ENCODE results near the gene HOXD13. TPM values are rescaled to one million over a fixed set of nuclear protein-coding genes. Genes with fewer than 3 reads are reported as not detected.
A peak's percentile ranks its signal among the peaks of the same experiment; 100 is the strongest.

Gene HOXD13
- polyA plus RNA-seq, 1 donor from 2014 or later = not detected

DNA sequence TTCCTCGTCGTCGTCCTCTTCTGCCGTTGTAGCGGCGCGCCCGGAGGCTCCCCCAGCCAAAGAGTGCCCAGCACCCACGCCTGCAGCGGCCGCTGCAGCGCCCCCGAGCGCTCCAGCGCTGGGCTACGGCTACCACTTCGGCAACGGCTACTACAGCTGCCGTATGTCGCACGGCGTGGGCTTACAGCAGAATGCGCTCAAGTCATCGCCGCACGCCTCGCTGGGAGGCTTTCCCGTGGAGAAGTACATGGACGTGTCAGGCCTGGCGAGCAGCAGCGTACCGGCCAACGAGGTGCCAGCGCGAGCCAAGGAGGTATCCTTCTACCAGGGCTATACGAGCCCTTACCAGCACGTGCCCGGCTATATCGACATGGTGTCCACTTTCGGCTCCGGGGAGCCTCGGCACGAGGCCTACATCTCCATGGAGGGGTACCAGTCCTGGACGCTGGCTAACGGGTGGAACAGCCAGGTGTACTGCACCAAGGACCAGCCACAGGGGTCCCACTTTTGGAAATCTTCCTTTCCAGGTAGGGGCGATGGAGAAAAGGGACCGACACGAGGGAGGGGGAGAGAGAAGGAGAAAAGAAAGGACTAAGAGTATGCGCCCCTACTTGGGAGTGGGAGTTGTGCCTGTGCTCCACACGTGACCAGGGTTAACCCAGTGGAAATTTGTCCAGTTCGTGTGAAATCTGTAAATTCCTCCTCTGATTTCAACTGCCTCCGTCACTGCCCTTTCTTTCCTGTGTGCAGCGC is 800 bp downstream of the HOXD13 start:
- no peaks in the 10 kb centered on the region for H3K36me3 ChIP-seq (ENCODE audit: insufficient read depth, low read length)
- no peaks in the 10 kb centered on the region for H3K9me2 ChIP-seq (ENCODE audit: insufficient read depth, low read length)
- H3F3A ChIP-seq (ENCODE audit: insufficient read depth, low read length, poor library complexity, severe bottlenecking) = no peaks in the 10 kb centered on the region
- peak overlapping the region; percentile 58 for H3K4me3 ChIP-seq (ENCODE audit: low read length)
- H4K20me1 ChIP-seq (ENCODE audit: insufficient read depth) = no peaks in the 10 kb centered on the region
- H2AFZ ChIP-seq (ENCODE audit: low read depth, low read length) = no peak overlapping the region
- TF ChIP-seq EZH2 (IDR thresholded peaks at IDR 0.05; ENCODE audit: borderline replicate concordance, insufficient read depth, low read length, poor library complexity, severe bottlenecking) (no peak), RAD21 (conservative IDR thresholded peaks at IDR 0.05) (no peak), POLR2AphosphoS5 (IDR thresholded peaks at IDR 0.05) (no peak), SMC3 (conservative IDR thresholded peaks at IDR 0.05; ENCODE audit: poor library complexity) (peak; percentile 30)
- TF ChIP-seq, protein P1, sequence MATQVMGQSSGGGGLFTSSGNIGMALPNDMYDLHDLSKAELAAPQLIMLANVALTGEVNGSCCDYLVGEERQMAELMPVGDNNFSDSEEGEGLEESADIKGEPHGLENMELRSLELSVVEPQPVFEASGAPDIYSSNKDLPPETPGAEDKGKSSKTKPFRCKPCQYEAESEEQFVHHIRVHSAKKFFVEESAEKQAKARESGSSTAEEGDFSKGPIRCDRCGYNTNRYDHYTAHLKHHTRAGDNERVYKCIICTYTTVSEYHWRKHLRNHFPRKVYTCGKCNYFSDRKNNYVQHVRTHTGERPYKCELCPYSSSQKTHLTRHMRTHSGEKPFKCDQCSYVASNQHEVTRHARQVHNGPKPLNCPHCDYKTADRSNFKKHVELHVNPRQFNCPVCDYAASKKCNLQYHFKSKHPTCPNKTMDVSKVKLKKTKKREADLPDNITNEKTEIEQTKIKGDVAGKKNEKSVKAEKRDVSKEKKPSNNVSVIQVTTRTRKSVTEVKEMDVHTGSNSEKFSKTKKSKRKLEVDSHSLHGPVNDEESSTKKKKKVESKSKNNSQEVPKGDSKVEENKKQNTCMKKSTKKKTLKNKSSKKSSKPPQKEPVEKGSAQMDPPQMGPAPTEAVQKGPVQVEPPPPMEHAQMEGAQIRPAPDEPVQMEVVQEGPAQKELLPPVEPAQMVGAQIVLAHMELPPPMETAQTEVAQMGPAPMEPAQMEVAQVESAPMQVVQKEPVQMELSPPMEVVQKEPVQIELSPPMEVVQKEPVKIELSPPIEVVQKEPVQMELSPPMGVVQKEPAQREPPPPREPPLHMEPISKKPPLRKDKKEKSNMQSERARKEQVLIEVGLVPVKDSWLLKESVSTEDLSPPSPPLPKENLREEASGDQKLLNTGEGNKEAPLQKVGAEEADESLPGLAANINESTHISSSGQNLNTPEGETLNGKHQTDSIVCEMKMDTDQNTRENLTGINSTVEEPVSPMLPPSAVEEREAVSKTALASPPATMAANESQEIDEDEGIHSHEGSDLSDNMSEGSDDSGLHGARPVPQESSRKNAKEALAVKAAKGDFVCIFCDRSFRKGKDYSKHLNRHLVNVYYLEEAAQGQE (IDR thresholded peaks at IDR 0.05; ENCODE audit: borderline replicate concordance) = no peak
- TF ChIP-seq, protein P2, sequence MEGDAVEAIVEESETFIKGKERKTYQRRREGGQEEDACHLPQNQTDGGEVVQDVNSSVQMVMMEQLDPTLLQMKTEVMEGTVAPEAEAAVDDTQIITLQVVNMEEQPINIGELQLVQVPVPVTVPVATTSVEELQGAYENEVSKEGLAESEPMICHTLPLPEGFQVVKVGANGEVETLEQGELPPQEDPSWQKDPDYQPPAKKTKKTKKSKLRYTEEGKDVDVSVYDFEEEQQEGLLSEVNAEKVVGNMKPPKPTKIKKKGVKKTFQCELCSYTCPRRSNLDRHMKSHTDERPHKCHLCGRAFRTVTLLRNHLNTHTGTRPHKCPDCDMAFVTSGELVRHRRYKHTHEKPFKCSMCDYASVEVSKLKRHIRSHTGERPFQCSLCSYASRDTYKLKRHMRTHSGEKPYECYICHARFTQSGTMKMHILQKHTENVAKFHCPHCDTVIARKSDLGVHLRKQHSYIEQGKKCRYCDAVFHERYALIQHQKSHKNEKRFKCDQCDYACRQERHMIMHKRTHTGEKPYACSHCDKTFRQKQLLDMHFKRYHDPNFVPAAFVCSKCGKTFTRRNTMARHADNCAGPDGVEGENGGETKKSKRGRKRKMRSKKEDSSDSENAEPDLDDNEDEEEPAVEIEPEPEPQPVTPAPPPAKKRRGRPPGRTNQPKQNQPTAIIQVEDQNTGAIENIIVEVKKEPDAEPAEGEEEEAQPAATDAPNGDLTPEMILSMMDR (IDR thresholded peaks at IDR 0.05; ENCODE audit: poor library complexity, severe bottlenecking) = peak; percentile 39
- no peak overlapping the region for H3K27ac ChIP-seq (ENCODE audit: low read length)
- H3K27me3 ChIP-seq (ENCODE audit: insufficient read depth, low read depth, low read length) = peaks cover 99% of the 10 kb centered on the region
- H3K79me2 ChIP-seq (replicated peaks; ENCODE audit: insufficient read depth, low read length) = no peaks in the 10 kb centered on the region
- no peaks in the 10 kb centered on the region for H3K9me3 ChIP-seq (ENCODE audit: low read length)
- no peak overlapping the region for H3K9ac ChIP-seq (ENCODE audit: low read length)
- no peak overlapping the region for H3K4me2 ChIP-seq (ENCODE audit: low read length)

DNA sequence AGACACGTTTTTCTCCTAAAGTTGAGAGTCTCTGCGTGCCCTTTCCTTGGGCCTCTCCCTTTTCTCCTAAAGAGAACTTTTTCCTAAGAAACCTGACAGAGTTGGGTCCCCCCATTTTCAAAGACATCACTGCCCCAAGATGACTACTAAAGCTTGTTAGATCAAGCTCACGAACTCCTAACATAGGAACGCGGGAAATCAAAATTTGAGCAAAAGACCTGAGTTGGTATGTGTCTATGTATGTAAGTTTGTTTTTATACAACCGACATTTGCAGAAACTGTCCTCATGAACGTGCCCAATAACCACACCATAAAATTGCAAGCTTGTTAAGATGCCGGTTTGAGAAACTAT is 1.4 kb downstream of the HOXD13 start:
- no peak overlapping the region for H2AFZ ChIP-seq (ENCODE audit: low read depth, low read length)
- H3K79me2 ChIP-seq (replicated peaks; ENCODE audit: insufficient read depth, low read length) = no peaks in the 10 kb centered on the region
- H3K9ac ChIP-seq (ENCODE audit: low read length) = no peak overlapping the region
- no peaks in the 10 kb centered on the region for H3K9me3 ChIP-seq (ENCODE audit: low read length)
- H3K27me3 ChIP-seq (ENCODE audit: insufficient read depth, low read depth, low read length) = peaks cover 99% of the 10 kb centered on the region
- no peaks in the 10 kb centered on the region for H4K20me1 ChIP-seq (ENCODE audit: insufficient read depth)
- no peak overlapping the region for H3K27ac ChIP-seq (ENCODE audit: low read length)
- TF ChIP-seq, protein P2 (IDR thresholded peaks at IDR 0.05; ENCODE audit: poor library complexity, severe bottlenecking) = no peak
- TF ChIP-seq RAD21 (conservative IDR thresholded peaks at IDR 0.05) (no peak), EP300 (conservative IDR thresholded peaks at IDR 0.05; ENCODE audit: poor library complexity, severe bottlenecking) (no peak), MXI1 (conservative IDR thresholded peaks at IDR 0.05; ENCODE audit: poor library complexity, severe bottlenecking) (no peak), SMC3 (conservative IDR thresholded peaks at IDR 0.05; ENCODE audit: poor library complexity) (no peak), POLR2AphosphoS5 (IDR thresholded peaks at IDR 0.05) (no peak), TAF1 (IDR thresholded peaks at IDR 0.05; ENCODE audit: low read depth) (no peak), EZH2 (IDR thresholded peaks at IDR 0.05; ENCODE audit: borderline replicate concordance, insufficient read depth, low read length, poor library complexity, severe bottlenecking) (no peak)
- TF ChIP-seq, protein P1 (IDR thresholded peaks at IDR 0.05; ENCODE audit: borderline replicate concordance) = no peak
- H3F3A ChIP-seq (ENCODE audit: insufficient read depth, low read length, poor library complexity, severe bottlenecking) = no peaks in the 10 kb centered on the region
- H3K4me3 ChIP-seq (ENCODE audit: low read length) = no peak overlapping the region
- H3K4me2 ChIP-seq (ENCODE audit: low read length) = no peak overlapping the region
- no peaks in the 10 kb centered on the region for H3K36me3 ChIP-seq (ENCODE audit: insufficient read depth, low read length)
- H3K9me2 ChIP-seq (ENCODE audit: insufficient read depth, low read length) = no peaks in the 10 kb centered on the region
